ENCODE measurements around the gene DSTN. TPM values are rescaled to one million over a fixed set of nuclear protein-coding genes. Genes with fewer than 3 reads are reported as not detected.

Gene DSTN
- polyA plus RNA-seq, 1 experiment: 295 TPM

DNA sequence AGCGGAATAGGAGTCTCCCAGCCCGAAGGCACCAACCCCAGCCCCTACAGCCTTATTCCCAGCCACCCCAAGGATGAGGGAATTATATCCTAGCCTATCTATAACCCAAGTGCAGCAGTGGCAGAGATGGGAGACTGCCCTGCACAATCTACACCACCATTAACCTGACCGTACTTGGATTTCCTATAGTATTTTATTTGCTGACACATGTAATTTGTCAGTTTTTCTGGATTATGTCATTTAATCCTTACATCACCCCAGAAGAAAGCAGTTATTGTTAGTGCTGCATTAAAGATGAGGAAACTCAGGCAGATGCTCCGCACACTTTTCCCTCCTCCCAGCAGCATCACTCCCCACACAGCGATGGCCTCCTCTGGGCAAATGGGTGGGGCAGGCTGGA is 44.7 kb upstream of the DSTN start:
- TF ChIP-seq, protein P1, sequence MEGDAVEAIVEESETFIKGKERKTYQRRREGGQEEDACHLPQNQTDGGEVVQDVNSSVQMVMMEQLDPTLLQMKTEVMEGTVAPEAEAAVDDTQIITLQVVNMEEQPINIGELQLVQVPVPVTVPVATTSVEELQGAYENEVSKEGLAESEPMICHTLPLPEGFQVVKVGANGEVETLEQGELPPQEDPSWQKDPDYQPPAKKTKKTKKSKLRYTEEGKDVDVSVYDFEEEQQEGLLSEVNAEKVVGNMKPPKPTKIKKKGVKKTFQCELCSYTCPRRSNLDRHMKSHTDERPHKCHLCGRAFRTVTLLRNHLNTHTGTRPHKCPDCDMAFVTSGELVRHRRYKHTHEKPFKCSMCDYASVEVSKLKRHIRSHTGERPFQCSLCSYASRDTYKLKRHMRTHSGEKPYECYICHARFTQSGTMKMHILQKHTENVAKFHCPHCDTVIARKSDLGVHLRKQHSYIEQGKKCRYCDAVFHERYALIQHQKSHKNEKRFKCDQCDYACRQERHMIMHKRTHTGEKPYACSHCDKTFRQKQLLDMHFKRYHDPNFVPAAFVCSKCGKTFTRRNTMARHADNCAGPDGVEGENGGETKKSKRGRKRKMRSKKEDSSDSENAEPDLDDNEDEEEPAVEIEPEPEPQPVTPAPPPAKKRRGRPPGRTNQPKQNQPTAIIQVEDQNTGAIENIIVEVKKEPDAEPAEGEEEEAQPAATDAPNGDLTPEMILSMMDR (IDR thresholded peaks at IDR 0.05; ENCODE audit: insufficient read depth, low read depth, low read length): no peak
- CTCF ChIA-PET: interaction anchor here (1.4 kb wide), 1 partner anchor 11 kb away, joined by 5 read pairs; no protein-coding TSS in a partner anchor

DNA sequence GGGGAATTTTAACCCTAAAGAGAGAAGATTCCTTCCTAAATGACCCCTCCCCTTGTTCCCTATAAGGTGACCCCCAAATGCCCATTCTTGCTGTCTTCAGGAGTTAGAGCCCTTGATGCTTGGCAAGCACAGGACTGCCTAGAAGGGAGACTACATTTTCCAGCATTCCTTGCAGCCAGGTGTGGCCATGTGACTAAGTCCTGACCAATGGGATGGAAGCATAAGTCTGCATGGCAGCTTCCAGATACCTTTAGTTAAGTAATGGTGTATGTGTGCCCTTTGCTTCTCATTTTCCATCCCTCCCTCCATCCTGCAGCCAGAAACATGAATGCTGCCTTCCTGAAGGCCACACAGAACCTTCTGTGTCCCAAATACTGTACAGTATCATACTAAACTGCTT is 44.2 kb upstream of the DSTN start:
- no peaks in the 10 kb centered on the region for H3K36me3 ChIP-seq (ENCODE audit: control insufficient read depth, insufficient read depth, low read length)

More for the DNA sequence above, 44.7 kb upstream of the DSTN start:
- DNase-seq (ENCODE audit: low read depth): no peak
- H3K4me3 ChIP-seq (ENCODE audit: low read depth, low read length): no peak overlapping the region
- POLR2A ChIA-PET: no interaction called here
- no peaks in the 10 kb centered on the region for H3K36me3 ChIP-seq (ENCODE audit: control insufficient read depth, insufficient read depth, low read length)
- H3K27me3 ChIP-seq (ENCODE audit: control insufficient read depth, insufficient read depth, low read length): no peaks in the 10 kb centered on the region; the same call in 1 of the 2 replicates

DNA sequence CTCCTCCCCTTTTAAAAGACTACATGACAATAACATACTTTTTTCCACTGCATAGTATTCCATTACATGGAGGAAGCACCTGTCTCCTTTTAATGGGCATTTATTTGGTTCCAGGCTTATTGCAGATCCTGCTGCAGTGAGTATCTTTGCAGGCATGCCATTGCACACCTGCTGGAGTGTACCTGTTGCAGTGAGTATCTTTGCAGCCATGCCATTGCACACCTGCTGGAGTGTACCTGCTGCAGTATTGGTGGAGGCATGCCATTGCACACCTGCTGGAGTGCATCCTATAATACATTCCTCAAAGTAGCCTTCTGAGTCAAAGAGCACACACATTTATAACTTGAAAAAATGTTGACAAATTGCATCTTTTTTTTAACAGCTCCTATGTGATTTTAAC is 40.3 kb upstream of the DSTN start:
- ChIA-PET POLR2A (no interaction called here), CTCF (no interaction called here)
- no peak overlapping the region for H3K4me3 ChIP-seq (ENCODE audit: low read depth, low read length)
- no peaks in the 10 kb centered on the region; the same call in 1 of the 2 replicates for H3K27me3 ChIP-seq (ENCODE audit: control insufficient read depth, insufficient read depth, low read length)
- TF ChIP-seq, protein P1 (IDR thresholded peaks at IDR 0.05; ENCODE audit: insufficient read depth, low read depth, low read length): no peak
- no peak for DNase-seq (ENCODE audit: low read depth)
- no peaks in the 10 kb centered on the region for H3K36me3 ChIP-seq (ENCODE audit: control insufficient read depth, insufficient read depth, low read length)

More for the DNA sequence above, 44.2 kb upstream of the DSTN start:
- no peaks in the 10 kb centered on the region; the same call in 1 of the 2 replicates for H3K27me3 ChIP-seq (ENCODE audit: control insufficient read depth, insufficient read depth, low read length)
- no peak for DNase-seq (ENCODE audit: low read depth)
- TF ChIP-seq, protein P1 (IDR thresholded peaks at IDR 0.05; ENCODE audit: insufficient read depth, low read depth, low read length): no peak
- H3K4me3 ChIP-seq (ENCODE audit: low read depth, low read length): no peak overlapping the region
- ChIA-PET POLR2A (no interaction called here), CTCF (interaction anchor here (1.4 kb wide), 1 partner anchor 11 kb away, joined by 5 read pairs; no protein-coding TSS in a partner anchor)

DNA sequence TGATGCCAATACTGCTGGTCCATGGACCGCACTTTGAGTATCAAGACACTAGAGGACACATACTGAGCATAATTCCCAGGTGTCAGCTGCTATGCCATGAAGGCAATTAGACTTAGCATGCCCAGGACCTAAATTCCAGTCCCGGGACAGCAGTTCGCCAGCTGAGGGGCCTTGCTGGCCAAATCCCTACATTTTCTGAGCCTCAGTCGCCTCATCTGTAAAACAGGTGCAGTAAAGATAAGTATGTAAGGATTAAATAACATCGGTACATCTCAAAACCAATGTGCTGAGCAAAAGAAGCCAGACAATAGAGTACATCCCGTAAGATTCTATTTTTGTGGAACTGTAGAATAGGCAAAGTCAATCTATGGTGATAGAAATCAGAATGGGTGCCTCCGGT is 39.7 kb upstream of the DSTN start:
- POLR2A ChIA-PET: interaction anchor here (0.5 kb wide), 1 partner anchor 41 kb away, joined by 3 read pairs; no protein-coding TSS in a partner anchor
- CTCF ChIA-PET: no interaction called here

More for the DNA sequence above, 39.7 kb upstream of the DSTN start:
- DNase-seq (ENCODE audit: low read depth): no peak
- TF ChIP-seq, protein P1 (IDR thresholded peaks at IDR 0.05; ENCODE audit: insufficient read depth, low read depth, low read length): no peak
- Histone ChIP-seq H3K27me3 (ENCODE audit: control insufficient read depth, insufficient read depth, low read length) (no peaks in the 10 kb centered on the region; the same call in 1 of the 2 replicates), H3K4me3 (ENCODE audit: low read depth, low read length) (no peak overlapping the region), H3K36me3 (ENCODE audit: control insufficient read depth, insufficient read depth, low read length) (no peaks in the 10 kb centered on the region)
